Measurements from ENCODE around the gene DISC1. TPM values are rescaled to one million over a fixed set of nuclear protein-coding genes. Genes with fewer than 3 reads are reported as not detected.

The DISC1 gene
- total RNA-seq, 2 donors from 2014 or later, result 8.0 to 9.4 TPM

GRCh38 chr1:231817801-231818200, 191.2 kb downstream of the DISC1 start:
- TF ChIP-seq CTCF (conservative IDR thresholded peaks at IDR 0.05), result no peak
- Mint-ChIP-seq H3K9me3 (peaks cover 8% of the 10 kb centered on the region), H3K27ac (no peak overlapping the region), H3K4me3 (no peak overlapping the region), H3K27me3 (ENCODE audit: insufficient read depth) (no peaks in the 10 kb centered on the region), H3K4me1 (peaks cover 11% of the 10 kb centered on the region), H3K36me3 (ENCODE audit: low read depth) (peaks cover 14% of the 10 kb centered on the region)
- Histone ChIP-seq H3K27ac (ENCODE audit: low read depth, low read length) (no peak overlapping the region), H3K36me3 (ENCODE audit: control insufficient read depth, insufficient read depth, low read length) (no peaks in the 10 kb centered on the region), H3K4me3 (ENCODE audit: low read length) (no peak overlapping the region), H3K27me3 (ENCODE audit: control insufficient read depth, insufficient read depth, low read length, poor library complexity, severe bottlenecking) (no peaks in the 10 kb centered on the region), H3K4me1 (ENCODE audit: control insufficient read depth, insufficient read depth, low read length) (peaks cover 3% of the 10 kb centered on the region), H3K9ac (ENCODE audit: extremely low read depth, low read length, poor library complexity, severe bottlenecking) (no peak overlapping the region), H3K9me3 (ENCODE audit: control insufficient read depth, low read length) (no peaks in the 10 kb centered on the region)
- no peak for DNase-seq
- WGBS, 2 experiments (ENCODE audit: insufficient coverage in 1 of 2, insufficient read length in 1 of 2), result 96 to 100% methylated on average over 2 of the region's 2 CpGs

GRCh38 chr1:231818337-231818736, 191.7 kb downstream of the DISC1 start:
- H3K4me1 ChIP-seq (ENCODE audit: control insufficient read depth, insufficient read depth, low read length), result peaks cover 3% of the 10 kb centered on the region
- H3K9me3 ChIP-seq (ENCODE audit: control insufficient read depth, low read length), result no peaks in the 10 kb centered on the region
- no peak overlapping the region for H3K9ac ChIP-seq (ENCODE audit: extremely low read depth, low read length, poor library complexity, severe bottlenecking)
- Mint-ChIP-seq H3K4me1 (peaks cover 15% of the 10 kb centered on the region), H3K36me3 (ENCODE audit: low read depth) (peaks cover 12% of the 10 kb centered on the region), H3K27me3 (ENCODE audit: insufficient read depth) (no peaks in the 10 kb centered on the region), H3K4me3 (no peak overlapping the region), H3K27ac (no peak overlapping the region), H3K9me3 (peaks cover 8% of the 10 kb centered on the region)
- no peak overlapping the region for H3K27ac ChIP-seq (ENCODE audit: low read depth, low read length)
- no peak overlapping the region for H3K4me3 ChIP-seq (ENCODE audit: low read length)
- 73 to 75% methylated on average over 5 to 6 of the region's 6 CpGs for WGBS, 2 experiments (ENCODE audit: insufficient coverage in 1 of 2, insufficient read length in 1 of 2)
- no peak for DNase-seq
- TF ChIP-seq CTCF (conservative IDR thresholded peaks at IDR 0.05), result no peak
- no peaks in the 10 kb centered on the region for H3K27me3 ChIP-seq (ENCODE audit: control insufficient read depth, insufficient read depth, low read length, poor library complexity, severe bottlenecking)
- H3K36me3 ChIP-seq (ENCODE audit: control insufficient read depth, insufficient read depth, low read length), result no peaks in the 10 kb centered on the region

- Histone ChIP-seq H3K4me1 (ENCODE audit: control insufficient read depth, insufficient read depth, low read length) (peaks cover 3% of the 10 kb centered on the region), H3K27ac (ENCODE audit: low read depth, low read length) (no peak overlapping the region), H3K36me3 (ENCODE audit: control insufficient read depth, insufficient read depth, low read length) (no peaks in the 10 kb centered on the region), H3K9me3 (ENCODE audit: control insufficient read depth, low read length) (no peaks in the 10 kb centered on the region), H3K9ac (ENCODE audit: extremely low read depth, low read length, poor library complexity, severe bottlenecking) (no peak overlapping the region), H3K4me3 (ENCODE audit: low read length) (no peak overlapping the region), H3K27me3 (ENCODE audit: control insufficient read depth, insufficient read depth, low read length, poor library complexity, severe bottlenecking) (no peaks in the 10 kb centered on the region)
- Mint-ChIP-seq H3K4me1 (peaks cover 18% of the 10 kb centered on the region), H3K9me3 (no peaks in the 10 kb centered on the region), H3K4me3 (no peak overlapping the region), H3K27me3 (ENCODE audit: insufficient read depth) (no peaks in the 10 kb centered on the region), H3K36me3 (ENCODE audit: low read depth) (peaks cover 7% of the 10 kb centered on the region), H3K27ac (no peak overlapping the region)
- no peak for TF ChIP-seq CTCF (conservative IDR thresholded peaks at IDR 0.05)
- no peak for DNase-seq
- 91 to 100% methylated on average over 2 to 3 of the region's 3 CpGs for WGBS, 2 experiments (ENCODE audit: insufficient coverage in 1 of 2, insufficient read length in 1 of 2)
These were observed 194.7 kb downstream of the DISC1 start for GRCh38 chr1:231821281-231821680.
